Measurements from ENCODE around the gene CYP39A1. TPM values are rescaled to one million over a fixed set of nuclear protein-coding genes. Genes with fewer than 3 reads are reported as not detected.

The CYP39A1 gene
- total RNA-seq, 1 donor from 2014 or later: 5.4 TPM

- no peak overlapping the region for H3K4me3 ChIP-seq
- no peaks in the 10 kb centered on the region for H3K9me3 ChIP-seq
- H3K27me3 ChIP-seq: no peaks in the 10 kb centered on the region
- peaks cover 13% of the 10 kb centered on the region for H3K4me1 ChIP-seq
- H3K36me3 ChIP-seq: no peaks in the 10 kb centered on the region
- peak overlapping the region; percentile 51 for H3K27ac ChIP-seq
- no peak for DNase-seq (ENCODE audit: extremely low spot score in 2 of 2)
- intact Hi-C loops (cut with DNase I): no loop called here
- TF ChIP-seq CTCF (IDR thresholded peaks at IDR 0.05) (no peak), POLR2A (IDR thresholded peaks at IDR 0.05) (no peak)
Observed at GRCh38 chr6:46501136-46502089, 151.2 kb downstream of the CYP39A1 start.

- intact Hi-C loops (cut with DNase I): no loop called here
- Histone ChIP-seq H3K27me3 (no peaks in the 10 kb centered on the region), H3K9me3 (no peaks in the 10 kb centered on the region), H3K27ac (no peak overlapping the region), H3K4me1 (peaks cover 3% of the 10 kb centered on the region), H3K36me3 (no peaks in the 10 kb centered on the region), H3K4me3 (no peak overlapping the region)
- TF ChIP-seq POLR2AphosphoS5 (IDR thresholded peaks at IDR 0.05; ENCODE audit: insufficient read depth in 1 of 2, low read depth in 1 of 2): no peak
- TF ChIP-seq CTCF (IDR thresholded peaks at IDR 0.05): no peak
- no peak for TF ChIP-seq POLR2A (IDR thresholded peaks at IDR 0.05)
- DNase-seq (ENCODE audit: extremely low spot score in 2 of 2): no peak
Observed at GRCh38 chr6:46500382-46500781, 152.2 kb downstream of the CYP39A1 start.

Other genes starting within 250 kb of the CYP39A1 start
- gene RCAN2, start 161.4 kb downstream of the CYP39A1 start, total RNA-seq: 20.9 TPM
- gene SLC25A27, start 157 bp upstream of the CYP39A1 start, total RNA-seq: 39.3 TPM
- gene TDRD6, start 35.1 kb upstream of the CYP39A1 start, total RNA-seq: 0.49 TPM
- not detected for gene PLA2G7, start 82.6 kb upstream of the CYP39A1 start, total RNA-seq
- gene ANKRD66, start 94.1 kb upstream of the CYP39A1 start, total RNA-seq: not detected
- gene MEP1A, start 140.6 kb upstream of the CYP39A1 start, total RNA-seq: not detected

Data from vagina (tissue), 2 donors.